DND-41 (cell line): ENCODE data around the gene ZNF213.

Source experiments
- EZH2 ChIP-seq: IDR thresholded peaks from 3 replicates; pipeline ENCODE4 v1.6.1; 2012; ENCODE audit warnings: borderline replicate concordance, low read depth, mild to moderate bottlenecking, moderate library complexity, low read length, inconsistent platforms; ENCODE audit not compliant: severe bottlenecking
- TF ChIP-seq, protein P1 (sequence below): IDR thresholded peaks from 2 replicates; pipeline ENCODE4 v1.5.1; 2012; ENCODE audit warnings: borderline replicate concordance, low read length, moderate library complexity, mild to moderate bottlenecking; ENCODE audit not compliant: poor library complexity, severe bottlenecking; ENCODE audit errors: extremely low read depth

DNA sequence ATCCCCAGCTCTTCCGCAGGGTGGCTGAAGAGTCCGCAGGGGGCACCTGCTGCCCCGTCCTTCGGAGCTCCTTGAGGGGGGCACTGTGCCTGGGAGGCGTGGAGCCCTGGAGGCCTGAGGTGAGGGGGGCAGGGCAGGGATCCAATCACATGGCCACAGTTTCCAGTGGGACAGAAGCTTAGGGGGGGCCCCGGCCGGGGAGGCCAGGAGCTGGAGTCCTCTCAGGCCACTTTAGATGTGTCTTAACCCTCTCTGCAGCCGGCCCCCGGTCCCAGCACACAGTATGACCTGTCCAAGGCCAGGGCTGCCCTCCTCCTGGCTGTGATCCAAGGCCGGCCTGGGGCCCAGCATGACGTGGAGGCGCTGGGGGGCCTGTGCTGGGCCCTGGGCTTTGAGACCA lies 10.8 kb downstream of the ZNF213 start:
- TF ChIP-seq, protein P1, sequence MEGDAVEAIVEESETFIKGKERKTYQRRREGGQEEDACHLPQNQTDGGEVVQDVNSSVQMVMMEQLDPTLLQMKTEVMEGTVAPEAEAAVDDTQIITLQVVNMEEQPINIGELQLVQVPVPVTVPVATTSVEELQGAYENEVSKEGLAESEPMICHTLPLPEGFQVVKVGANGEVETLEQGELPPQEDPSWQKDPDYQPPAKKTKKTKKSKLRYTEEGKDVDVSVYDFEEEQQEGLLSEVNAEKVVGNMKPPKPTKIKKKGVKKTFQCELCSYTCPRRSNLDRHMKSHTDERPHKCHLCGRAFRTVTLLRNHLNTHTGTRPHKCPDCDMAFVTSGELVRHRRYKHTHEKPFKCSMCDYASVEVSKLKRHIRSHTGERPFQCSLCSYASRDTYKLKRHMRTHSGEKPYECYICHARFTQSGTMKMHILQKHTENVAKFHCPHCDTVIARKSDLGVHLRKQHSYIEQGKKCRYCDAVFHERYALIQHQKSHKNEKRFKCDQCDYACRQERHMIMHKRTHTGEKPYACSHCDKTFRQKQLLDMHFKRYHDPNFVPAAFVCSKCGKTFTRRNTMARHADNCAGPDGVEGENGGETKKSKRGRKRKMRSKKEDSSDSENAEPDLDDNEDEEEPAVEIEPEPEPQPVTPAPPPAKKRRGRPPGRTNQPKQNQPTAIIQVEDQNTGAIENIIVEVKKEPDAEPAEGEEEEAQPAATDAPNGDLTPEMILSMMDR = no peak
- TF ChIP-seq EZH2 = no peak
